ENCODE measurements around the gene CIDEC. TPM values are rescaled to one million over a fixed set of nuclear protein-coding genes. Genes with fewer than 3 reads are reported as not detected.
A peak's percentile ranks its signal among the peaks of the same experiment; 100 is the strongest.

CIDEC gene
- total and polyA plus RNA-seq, 2 of the 13 experiments (the other 11 are each of a cell fraction or from before 2014, with no cell fraction given), result 2.5 to 10.4 TPM

- TF ChIP-seq MTF2 (CRISPR knock-in tag; IDR thresholded peaks at IDR 0.05; ENCODE audit: borderline replicate concordance) (0 out of 2 replicates have a peak, but pooled peaks have one; percentile 10), ZNF709 (CRISPR knock-in tag; IDR thresholded peaks at IDR 0.05) (no peak), IRX3 (CRISPR knock-in tag; IDR thresholded peaks at IDR 0.05; ENCODE audit: borderline replicate concordance, low read depth) (no peak), ZNF142 (CRISPR knock-in tag; IDR thresholded peaks at IDR 0.05) (0 out of 2 replicates have a peak, but pooled peaks have one; percentile 38), STAT5B (CRISPR knock-in tag; IDR thresholded peaks at IDR 0.05) (no peak), STAG1 (CRISPR knock-in tag; IDR thresholded peaks at IDR 0.05) (0 out of 2 replicates have a peak, but pooled peaks have one; percentile 0), ZNF747 (CRISPR knock-in tag; IDR thresholded peaks at IDR 0.05; ENCODE audit: borderline replicate concordance) (no peak), ZNF839 (CRISPR knock-in tag; IDR thresholded peaks at IDR 0.05; ENCODE audit: borderline replicate concordance) (no peak), MYC (CRISPR knock-in tag; IDR thresholded peaks at IDR 0.05; ENCODE audit: borderline replicate concordance) (peak; percentile 42; the same call in 1 of the 2 replicates), NKX3-1 (CRISPR knock-in tag; IDR thresholded peaks at IDR 0.05) (0 out of 2 replicates have a peak, but pooled peaks have one; percentile 16)
These were observed 36.3 kb upstream of the CIDEC start (continued) for GRCh38 chr3:9916346-9916733.

All from HepG2 (cell line).